ENCODE measurements around the gene PSENEN.
"Not testable (repeated sequence)": the region's sequence is repeated elsewhere in the genome, so short reads cannot be mapped to it uniquely, and the experiment has no call there.

Gene PSENEN

DNA sequence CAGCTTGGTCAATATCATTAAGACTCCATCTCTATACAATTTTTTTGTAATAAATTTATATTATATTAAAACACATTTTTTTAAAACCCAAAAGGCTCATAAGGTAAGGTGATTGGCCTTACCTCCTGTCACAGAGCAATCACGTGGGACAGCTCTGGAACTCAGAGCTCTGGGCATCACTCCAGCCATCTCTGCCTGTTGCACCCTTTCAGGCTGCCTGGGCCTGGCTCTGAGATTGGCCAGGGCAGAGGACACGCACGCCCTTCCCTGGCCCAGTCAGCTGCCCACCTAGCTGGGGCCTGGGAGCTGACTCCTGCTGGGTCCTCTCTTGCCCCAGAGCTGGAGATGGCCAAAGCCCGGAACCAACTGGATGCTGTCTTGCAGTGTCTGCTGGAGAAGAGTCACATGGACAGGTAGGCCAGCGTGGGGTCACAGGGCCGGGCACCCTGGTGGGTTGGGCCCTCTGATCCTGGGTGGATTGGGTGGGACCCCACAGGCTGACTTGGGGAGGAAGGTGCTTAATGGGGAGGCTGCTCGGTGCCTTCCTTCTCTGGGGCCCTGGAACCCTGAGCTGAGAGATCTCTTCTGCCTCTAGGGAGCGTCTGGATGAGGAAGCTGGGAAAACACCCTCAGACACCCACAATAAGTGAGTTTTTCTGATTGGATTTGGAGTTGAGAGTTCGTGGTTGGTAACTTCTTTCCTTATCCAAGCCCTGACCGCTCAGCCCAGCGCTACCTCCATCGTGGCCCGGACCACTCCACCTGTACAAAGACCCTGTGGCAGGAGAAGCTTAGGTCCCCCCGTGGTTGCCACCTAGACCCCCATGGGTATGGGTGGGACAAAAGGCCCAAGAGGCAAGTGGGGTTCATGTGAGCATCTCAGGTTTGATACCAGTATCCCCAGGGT, 6.6 kb downstream of the PSENEN start:
- no peak for DNase-seq (ENCODE audit: low spot score)

DNA sequence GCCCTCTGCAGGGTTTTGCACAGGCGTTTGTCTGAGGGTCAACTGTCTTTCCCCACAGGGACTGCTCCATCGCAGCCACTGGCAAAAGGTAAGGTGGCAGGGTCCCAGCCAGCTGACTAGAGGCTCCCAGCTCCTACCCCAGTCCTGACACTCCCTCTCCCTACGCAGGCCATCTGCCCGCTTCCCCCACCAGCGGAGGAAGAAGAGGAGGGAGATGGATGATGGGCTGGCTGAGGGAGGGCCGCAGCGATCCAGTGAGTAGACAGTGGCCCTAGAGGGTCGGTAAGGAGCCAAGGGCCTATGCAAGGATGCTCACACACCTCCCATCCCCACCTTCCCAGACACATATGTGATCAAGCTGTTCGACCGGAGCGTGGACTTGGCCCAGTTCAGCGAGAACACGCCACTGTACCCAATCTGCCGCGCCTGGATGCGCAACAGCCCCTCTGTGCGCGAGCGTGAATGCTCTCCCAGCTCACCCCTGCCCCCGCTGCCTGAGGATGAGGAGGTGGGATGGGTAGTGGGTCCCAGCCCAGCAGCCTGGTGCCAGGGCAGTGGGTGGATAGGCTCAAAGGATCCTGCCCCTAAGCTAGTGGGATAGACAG, 7.4 kb downstream of the PSENEN start:
- no peak for DNase-seq (ENCODE audit: low spot score)

DNA sequence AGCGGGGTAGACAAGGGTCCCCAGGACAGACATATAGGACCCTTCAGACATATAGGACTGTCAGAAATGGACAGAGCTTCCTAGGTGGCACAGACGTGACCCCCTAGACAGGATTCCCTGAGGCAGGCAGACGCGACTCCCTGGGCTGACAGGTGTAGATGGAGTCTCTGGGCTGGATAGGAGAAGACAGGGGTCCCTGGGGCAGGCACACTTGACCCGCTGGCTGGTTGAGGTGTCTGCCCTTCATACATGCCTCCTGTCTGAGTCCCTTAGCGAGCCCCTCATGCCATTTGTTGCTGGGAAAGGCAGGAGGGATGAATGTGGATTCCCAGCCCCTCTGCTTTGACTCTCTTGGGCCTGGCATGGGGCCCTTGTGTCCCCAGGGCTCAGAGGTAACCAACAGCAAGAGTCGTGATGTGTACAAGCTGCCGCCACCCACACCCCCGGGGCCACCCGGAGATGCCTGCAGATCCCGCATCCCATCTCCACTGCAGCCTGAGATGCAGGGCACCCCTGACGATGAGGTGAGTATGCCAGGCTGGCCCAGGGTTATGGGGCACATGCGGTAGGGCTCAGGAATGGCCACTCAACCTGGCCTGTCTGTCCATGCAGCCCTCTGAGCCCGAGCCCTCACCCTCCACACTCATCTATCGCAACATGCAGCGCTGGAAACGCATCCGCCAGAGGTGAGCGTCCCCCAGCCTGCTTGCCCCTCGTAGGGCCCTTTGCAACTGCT, 8.4 kb downstream of the PSENEN start:
- no peak for DNase-seq (ENCODE audit: low spot score)

DNA sequence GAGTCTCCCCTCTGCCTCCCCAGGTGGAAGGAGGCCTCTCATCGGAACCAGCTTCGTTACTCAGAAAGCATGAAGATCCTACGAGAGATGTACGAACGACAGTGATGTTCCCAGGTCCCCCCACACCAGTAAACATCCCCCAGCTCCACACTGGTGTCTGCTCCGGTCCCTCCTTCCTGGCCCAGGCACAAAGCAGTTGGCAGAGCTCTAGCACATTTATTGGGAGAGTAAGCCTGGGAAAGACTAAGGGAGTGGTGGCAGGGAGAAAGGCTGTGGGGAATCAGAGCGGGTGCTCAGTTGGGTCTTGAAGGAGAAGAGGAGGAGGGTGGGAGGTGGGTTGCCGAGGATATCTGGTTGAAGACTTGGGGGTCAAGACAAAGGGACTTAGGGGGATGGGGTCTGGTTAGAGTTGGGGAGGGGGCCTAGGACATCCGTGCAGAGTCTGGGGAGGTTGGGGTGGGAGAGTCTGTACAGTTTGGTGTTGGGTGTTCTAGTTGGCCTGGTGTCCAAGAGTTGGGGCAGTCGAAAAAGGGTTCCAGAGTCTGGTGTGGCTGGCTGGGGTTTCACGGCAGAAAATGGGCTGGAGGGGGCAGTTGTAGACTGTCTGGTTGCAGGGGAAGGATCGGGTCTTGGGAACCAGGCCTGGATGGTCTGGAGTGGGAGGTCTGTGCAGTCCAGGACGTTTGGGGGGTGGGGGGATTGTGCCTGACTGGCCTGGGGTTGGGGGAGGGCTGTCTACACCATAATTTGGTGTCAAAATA, 9.1 kb downstream of the PSENEN start:
- DNase-seq (ENCODE audit: low spot score) = no peak

DNA sequence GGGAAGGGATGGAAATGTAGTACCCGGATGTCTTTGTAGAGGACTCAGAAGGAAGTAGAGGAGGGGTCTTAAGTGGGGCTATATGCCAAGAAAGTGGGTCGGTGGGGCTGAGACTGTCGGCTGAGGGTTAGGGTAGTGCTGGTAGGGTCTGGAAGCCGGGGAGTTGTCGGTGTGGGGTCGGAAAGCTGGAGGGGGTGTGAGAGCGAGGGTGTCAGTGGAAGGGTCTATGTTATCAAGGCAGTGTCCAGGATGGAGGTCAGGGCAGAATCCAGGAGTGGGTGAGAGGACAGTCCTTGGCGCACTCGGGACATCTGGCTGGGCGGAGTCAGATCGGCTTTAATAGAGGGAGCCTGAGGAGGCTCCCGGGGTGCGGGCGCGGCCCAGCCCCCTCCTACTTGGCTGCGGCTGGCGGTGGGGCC, 9.7 kb downstream of the PSENEN start:
- no peak for DNase-seq (ENCODE audit: low spot score)

DNA sequence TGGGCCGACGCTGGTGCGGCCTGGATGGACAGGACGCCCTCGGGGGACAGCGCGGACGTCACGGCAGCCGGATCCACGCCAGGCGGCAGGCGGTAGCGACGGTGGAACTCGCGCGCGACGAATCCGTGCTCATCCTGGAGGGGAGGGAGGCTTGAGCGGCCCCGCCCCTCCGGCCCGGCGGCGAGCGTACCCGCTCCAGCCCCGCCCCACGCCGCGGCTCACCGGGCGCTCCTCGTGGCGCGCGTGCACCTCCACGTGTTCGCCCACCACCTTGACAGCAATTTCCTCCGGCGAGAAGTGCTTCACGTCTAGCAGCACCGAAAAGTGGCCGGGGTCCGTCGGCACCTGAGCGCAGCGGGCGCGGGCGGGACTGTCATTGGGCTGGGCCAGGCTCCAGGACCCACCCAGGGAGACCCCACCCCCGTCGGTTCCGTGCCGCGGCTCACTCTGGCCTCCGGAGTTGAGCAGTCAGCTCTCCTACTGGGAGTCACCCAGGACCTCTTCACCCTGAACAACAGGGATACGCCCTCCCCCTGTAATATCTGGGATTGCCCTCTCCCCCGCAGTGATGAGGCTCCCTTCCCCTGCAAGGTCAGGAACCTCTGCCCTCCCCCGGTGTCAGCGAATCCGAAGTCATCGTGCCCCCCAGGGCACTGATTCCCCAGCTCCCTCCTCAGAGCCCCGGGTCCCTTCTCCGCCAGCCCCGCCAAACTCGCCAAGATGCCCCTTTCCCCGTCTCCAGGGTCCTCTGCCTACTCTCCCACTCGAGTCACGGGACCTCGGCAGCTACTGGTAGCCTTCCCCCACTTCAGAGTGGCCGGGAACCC, 10.3 kb downstream of the PSENEN start:
- no peak for DNase-seq (ENCODE audit: low spot score)

DNA sequence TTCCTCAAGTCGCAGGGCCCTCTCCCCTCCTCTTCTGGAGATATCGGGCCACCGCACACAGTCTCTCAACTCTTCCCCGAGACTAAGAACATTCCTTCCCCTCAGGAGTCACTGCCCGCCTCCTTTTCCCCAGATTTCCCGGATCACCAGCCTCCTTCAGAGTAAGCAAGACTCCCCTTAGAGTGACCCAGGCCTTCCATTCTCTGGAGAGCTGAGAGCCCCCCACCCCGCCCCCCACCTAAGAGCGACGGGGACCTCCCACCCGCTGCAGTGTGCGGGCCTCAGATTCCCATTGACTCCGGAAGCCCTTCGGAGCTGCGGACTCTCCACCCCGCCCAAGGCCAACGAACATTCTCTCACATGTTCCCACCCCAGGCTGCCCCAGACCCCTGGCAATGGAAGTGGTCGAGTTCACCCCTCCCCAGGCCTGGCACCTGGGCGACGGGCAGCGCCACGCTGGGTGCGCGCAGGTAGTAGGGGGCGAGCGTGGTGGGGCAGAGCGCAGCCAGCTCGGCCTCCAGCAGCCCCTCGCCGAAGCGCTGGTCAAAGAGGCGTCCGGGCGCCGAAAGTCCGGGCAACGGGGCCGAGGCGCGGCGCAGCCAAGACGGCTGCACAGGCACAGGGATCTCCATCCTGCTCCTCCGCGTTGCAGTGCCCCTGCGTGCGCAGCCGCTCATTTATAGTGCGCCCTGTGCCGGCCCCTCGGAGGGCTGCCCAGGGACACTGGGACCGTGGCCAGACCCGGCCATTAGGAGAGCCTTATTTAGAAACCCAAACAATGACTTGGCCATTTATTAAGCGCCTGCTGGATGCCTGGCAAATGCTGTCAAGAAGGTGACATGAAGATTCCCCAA, 11.2 kb downstream of the PSENEN start, which contains the start of gene HSPB6:
HSPB6 (minus strand) TSS at position 653 of the 854 bp plus-strand sequence; CDS start at position 632, 21 bp downstream.
- no peak for DNase-seq (ENCODE audit: low spot score)

DNA sequence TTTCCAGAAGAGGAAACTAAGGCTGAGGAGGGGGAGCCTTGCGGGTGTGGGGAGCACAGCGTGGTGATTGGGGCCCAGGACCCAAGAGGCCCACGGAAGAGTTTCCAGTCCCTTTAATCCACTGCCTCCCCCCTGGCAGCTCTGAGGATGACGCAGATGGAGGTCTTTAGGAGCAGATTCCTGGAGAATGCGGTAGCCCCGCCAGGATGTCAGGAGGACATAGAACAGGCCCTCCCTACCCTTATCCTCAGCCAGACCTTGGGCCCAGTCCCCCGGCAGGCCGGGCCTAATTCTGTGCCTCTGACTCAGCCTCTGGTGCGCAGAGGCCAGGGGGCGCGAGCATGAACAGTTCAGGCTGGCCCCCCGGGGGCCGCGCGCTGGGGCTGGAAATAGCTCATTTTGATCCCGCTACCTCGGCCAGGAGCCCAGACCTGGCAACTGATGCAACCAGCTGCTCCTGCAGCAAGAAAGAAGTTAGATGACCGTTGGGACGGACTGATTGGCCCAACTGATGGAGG, 11.8 kb downstream of the PSENEN start:
- DNase-seq (ENCODE audit: low spot score) = peak; percentile 58

DNA sequence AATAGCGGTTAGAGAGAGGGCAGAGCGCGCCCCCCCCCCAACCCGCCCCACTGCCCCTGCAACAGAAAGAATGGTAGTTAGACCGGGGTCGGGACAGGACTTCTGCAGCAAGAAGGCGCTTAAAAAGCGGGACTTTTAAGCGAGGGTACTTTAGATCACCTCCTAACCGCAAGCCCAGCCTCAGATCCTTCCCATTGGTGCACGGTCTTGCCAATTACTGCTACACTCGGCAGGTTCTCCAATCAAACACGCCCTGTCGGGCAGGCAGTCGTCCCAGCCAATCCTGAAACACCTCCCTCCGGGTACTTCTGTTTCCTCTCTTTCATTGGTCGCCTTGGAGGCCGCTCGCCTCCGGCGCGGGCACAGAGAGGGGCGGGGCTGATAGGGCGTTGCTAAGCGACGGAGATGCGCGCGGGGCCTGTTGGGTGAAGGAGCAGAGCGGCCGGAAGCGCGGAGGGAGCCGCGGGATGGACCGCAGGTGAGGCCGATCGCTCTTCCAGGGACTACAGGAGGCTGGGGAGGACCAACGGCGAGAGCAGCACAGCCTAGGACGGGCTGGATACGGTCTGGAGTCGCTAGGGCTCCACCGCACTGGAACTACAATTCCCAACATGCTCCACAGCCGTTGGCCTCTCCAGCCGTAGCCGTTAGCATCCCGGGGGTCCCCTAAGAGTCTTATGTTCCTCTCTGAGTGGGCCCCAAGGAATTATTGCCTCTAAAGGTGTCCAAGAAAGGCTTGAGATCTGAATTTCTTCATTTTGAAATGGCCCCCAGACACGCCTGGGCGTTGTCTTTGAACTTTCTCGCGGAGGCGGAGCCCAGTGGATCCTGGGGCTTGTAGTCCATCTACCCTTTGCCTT, 12.5 kb downstream of the PSENEN start, which contains the start of gene PROSER3:
PROSER3 (plus strand) TSS at position 428 of the 860 bp plus-strand sequence; CDS start at position 468, 40 bp downstream.
- peak; percentile 99 for DNase-seq (ENCODE audit: low spot score)

DNA sequence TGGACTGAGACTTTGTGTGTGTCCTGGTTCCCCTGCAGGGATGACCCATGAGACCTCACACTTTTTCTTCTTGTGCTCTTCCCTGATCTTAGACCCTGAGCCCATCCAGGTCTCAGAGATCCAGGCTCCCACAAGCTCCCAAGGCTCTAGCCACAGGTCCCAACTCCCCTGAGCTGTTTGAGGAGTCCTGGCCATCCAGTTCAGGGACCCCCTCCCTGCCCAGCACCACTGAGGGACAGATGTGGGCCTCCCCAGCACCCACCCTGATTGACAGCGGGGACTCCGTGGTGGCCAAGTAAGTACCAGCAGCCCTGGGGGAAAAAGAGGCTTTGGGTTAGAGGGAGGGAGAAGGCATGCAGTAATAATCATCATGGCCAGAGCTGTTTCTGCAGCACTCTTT, 14.2 kb downstream of the PSENEN start:
- DNase-seq (ENCODE audit: low spot score) = no peak

DNA sequence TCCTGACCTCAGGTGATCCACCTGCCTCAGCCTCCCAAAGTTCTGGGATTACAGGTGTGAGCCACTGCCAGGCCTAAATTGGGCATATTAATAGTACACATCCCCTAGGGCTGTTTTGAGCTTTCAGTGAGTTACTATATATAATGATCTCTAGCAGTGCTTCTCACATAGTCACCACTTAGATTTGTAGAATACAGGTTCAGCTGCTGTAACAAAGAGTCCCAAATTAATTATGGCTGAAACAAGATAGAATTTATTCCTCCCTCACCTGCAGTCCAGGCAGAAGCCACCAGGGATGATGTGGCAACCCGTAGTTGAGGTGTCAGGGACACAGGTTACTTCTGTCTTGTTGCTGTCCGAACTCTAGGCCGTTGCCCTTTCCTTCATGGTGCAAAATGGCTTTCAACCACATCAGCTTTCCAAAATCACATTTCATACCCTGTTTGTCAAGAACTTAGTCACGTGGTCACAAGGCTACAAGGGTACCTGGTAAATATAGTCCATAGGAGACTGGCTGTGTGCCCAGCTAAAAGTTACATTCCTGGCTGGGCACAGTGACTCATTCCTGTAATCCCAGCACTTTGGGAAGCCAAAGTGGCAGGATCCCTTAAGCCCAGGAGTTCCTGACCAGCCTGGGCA, 15.4 kb downstream of the PSENEN start:
- DNase-seq (ENCODE audit: low spot score) = no peak

DNA sequence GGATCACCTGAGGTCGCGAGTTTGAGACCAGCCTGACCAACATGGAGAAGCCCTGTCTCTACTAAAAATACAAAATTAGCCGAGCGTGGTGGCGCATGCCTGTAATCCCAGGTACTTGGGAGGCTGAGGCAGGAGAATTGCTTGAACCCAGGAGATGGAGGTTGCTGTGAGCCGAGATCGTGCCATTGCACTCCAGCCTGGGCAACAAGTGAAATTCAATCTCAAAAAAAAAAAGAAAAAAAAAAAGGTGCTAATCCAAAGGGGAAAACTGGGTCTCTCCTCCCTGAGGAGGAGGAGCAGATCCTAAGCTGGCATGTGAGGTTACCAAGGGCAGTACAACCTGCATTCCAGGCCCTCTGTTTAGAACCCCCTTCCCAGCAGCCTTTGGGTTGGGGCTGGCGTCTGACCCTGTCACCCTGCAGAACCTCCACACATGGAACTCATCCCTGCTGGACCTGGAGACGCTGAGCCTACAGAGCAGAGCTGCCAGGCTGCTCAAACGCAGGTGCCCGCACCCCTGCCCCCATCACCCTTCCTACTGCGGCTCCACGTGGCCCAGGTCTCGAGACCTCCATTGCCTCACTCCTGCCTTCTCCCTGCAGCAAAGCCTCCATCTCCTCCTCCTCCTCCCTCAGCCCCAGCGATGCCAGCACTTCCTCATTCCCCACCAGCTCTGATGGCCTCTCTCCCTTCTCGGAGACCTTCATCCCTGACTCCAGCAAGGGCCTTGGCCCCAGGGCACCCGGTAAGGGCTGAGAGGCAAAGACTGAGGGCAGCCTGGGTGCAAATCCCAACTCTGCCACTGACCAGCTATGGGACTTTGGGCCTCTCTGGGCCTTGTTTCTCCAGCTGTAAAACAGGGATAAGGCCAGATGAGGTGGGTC, 19.2 kb downstream of the PSENEN start:
- DNase-seq (ENCODE audit: low spot score) = no peak

DNA sequence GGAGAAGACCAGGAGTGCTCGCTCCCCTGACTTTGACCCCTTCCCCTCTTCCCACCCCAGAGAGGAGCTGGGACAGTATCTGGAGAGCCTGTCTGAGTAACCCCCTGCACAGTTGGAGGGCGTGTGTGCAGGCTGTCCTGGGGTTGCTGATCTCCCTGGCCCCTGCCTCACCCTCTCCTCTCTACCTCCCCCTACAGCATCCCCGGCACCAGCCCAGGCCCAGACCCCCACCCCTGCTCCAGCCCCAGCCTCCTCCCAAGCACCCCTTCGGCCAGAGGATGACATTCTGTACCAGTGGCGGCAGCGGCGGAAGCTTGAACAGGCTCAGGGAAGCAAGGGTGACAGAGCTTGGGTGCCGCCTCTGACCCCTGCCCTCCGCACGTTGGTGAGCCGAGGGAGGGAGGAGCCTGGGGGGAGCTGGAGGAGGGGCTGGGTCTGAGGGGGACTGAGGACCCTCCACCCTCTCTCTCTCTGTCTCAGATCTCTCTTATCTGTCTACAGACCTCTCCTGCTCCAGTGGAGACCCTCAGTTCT, 21.2 kb downstream of the PSENEN start:
- no peak for DNase-seq (ENCODE audit: low spot score)

DNA sequence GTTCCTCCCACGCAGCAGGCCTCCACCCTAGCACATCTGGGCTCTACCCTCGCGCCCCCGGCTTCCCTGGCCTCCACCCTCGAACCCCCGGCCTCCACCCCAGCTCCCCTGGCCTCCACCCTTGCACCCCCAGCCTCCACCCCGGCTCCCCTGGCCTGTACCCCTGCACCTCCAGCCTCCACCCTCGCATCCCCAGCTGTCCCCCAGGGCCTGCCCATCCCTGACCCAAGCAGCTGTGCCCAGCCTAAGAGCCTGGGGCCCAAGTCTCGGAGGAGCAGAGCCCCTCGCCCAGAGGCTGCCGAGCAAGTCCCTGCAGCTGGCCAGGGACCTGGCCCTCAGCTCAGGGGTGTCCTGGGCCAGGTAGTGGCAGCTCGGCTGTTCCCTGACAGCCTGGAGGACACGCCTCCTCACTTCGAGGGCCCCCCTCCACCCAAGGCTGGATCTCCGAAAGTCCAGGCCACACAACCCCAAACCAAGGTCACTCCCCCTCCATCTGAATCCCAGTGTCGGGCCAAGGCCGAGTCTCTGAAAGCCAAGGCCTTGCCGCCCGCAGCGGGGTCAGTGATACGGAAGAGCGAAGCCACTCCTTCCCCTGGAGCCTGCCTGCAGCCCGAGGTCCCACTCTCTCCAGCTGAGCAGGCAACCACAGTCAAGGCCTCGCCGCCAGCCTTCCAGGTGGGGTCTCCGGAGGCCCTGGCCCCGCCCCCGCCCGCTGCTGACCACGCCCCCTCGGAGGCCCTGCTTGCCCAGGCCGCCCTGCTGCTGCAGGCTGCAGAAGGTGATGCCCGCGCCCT, 22.0 kb downstream of the PSENEN start:
- DNase-seq (ENCODE audit: low spot score) = no peak

DNA sequence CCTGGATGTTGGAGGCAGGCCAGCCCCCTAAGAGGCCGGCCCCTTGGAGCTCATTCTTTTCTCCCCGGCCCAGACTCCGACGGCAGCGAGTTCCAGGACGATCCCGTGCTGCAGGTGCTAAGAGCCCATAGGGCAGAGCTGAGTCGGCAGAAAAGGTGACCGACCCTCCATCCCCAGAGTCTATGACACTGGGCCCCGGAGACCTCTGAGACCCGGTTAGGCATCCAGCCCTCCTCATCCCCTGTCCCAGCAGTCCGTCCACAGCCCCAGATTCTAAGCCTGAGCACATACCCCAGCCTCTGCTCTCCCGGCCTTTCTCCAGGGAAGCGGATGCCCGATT, 22.6 kb downstream of the PSENEN start:
- DNase-seq (ENCODE audit: low spot score) = no peak

DNA sequence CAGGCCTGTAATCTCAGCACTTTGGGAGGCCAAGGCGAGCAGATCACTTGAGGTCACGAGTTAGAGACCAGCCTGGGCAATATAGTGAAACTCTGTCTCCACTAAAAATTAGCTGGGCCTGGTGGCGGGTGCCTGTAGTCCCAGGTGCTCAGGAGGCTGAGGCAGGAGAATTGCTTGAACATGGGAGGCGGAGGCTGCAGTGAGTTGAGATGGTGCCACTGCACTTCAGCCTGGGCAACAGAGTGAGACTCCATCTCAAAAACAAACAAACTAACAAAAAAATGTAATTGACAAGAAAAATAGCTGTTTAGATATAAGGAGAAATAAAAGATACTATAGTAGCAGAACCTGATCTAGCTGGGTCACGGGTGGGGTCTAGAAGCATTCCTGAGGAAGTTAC, 26.9 kb downstream of the PSENEN start:
- not testable (repeated sequence) for DNase-seq (ENCODE audit: low spot score)
